CD4-positive, alpha-beta T cell treated with Interleukin-15 for 1 hour (primary cell): ENCODE data around the gene VN1R4.
"Not testable (repeated sequence)": the region's sequence is repeated elsewhere in the genome, so short reads cannot be mapped to it uniquely, and the experiment has no call there.

Experiments
- DNase-seq: peaks from one replicate; pipeline ENCODE4 v3.0.0-alpha.2; 2020

VN1R4 gene

GRCh38 chr19:53267623-53268022 lies at the start of gene VN1R4:
TSS of gene VN1R4 (minus strand) at chr19:53267723. CDS start at chr19:53267665, 58 bp downstream.
- not testable (repeated sequence) for DNase-seq

- DNase-seq, result no peak
Observed at GRCh38 chr19:53311897-53312296, 44.4 kb upstream of the VN1R4 start.

GRCh38 chr19:53311044-53311443 lies 43.5 kb upstream of the VN1R4 start:
- DNase-seq, result no peak

- no peak for DNase-seq
Observed at GRCh38 chr19:53308339-53308811, 40.9 kb upstream of the VN1R4 start.

GRCh38 chr19:53301341-53301740 lies 33.8 kb upstream of the VN1R4 start:
- not testable (repeated sequence) for DNase-seq

GRCh38 chr19:53294786-53295441 lies 27.4 kb upstream of the VN1R4 start:
- DNase-seq, result no peak

- DNase-seq, result no peak
Observed at GRCh38 chr19:53290758-53291549, 23.4 kb upstream of the VN1R4 start.

- DNase-seq, result no peak
Observed at GRCh38 chr19:53285087-53285486, 17.6 kb upstream of the VN1R4 start.

- DNase-seq, result not testable (repeated sequence)
Observed at GRCh38 chr19:53281947-53282346, 14.4 kb upstream of the VN1R4 start.

GRCh38 chr19:53275480-53275879 lies 8.0 kb upstream of the VN1R4 start:
- DNase-seq, result no peak

- DNase-seq, result no peak
Observed at GRCh38 chr19:53272044-53272443, 4.5 kb upstream of the VN1R4 start.

- DNase-seq, result not testable (repeated sequence)
Observed at GRCh38 chr19:53269861-53270260, 2.3 kb upstream of the VN1R4 start.

- DNase-seq, result not testable (repeated sequence)
Observed at GRCh38 chr19:53257715-53258342, 9.7 kb downstream of the VN1R4 start, which contains the start of gene VN1R2. TSS of gene VN1R2 (plus strand) at chr19:53258292. CDS start at chr19:53258376, 84 bp downstream.

GRCh38 chr19:53254411-53255341 lies 12.8 kb downstream of the VN1R4 start, which contains the start of gene ZNF677:
TSS of gene ZNF677 (minus strand) at chr19:53254873. CDS start at chr19:53251550, 3,323 bp downstream.
- DNase-seq, result peak; percentile 89

GRCh38 chr19:53246498-53246897 lies 21.0 kb downstream of the VN1R4 start:
- no peak for DNase-seq

- DNase-seq, result no peak
Observed at GRCh38 chr19:53237114-53237777, 30.3 kb downstream of the VN1R4 start.

GRCh38 chr19:53224606-53225005 lies 42.9 kb downstream of the VN1R4 start:
- DNase-seq, result no peak

- not testable (repeated sequence) for DNase-seq
Observed at GRCh38 chr19:53222716-53223115, 44.8 kb downstream of the VN1R4 start.
